ENCODE data around the gene NBAS. TPM values are rescaled to one million over a fixed set of nuclear protein-coding genes. Genes with fewer than 3 reads are reported as not detected.

The NBAS gene
- total and polyA plus RNA-seq, 9 donors = 25.8 to 48.9 (median 43.4) TPM

GRCh38 chr2:15389326-15389700, 171.8 kb downstream of the NBAS start:
- intact Hi-C loops (cut with DNase I) = no loop called here
- Histone ChIP-seq H3K4me1 (ENCODE audit: insufficient read depth) (no peaks in the 10 kb centered on the region), H3K4me3 (no peak overlapping the region), H3K36me3 (no peaks in the 10 kb centered on the region), H3K27me3 (no peaks in the 10 kb centered on the region), H3K9me3 (no peaks in the 10 kb centered on the region), H3K27ac (no peak overlapping the region)
- TF ChIP-seq CTCF (IDR thresholded peaks at IDR 0.05) (no peak), POLR2A (IDR thresholded peaks at IDR 0.05) (no peak), EP300 (IDR thresholded peaks at IDR 0.05) (no peak)
- DNase-seq = no peak
- 88 to 94% (median 88%) methylated on average over 1 of the region's 1 CpG for whole genome bisulfite sequencing, 3 donors

- Histone ChIP-seq H3K27me3 (no peaks in the 10 kb centered on the region), H3K27ac (no peak overlapping the region), H3K4me1 (ENCODE audit: insufficient read depth) (no peaks in the 10 kb centered on the region), H3K9me3 (no peaks in the 10 kb centered on the region), H3K36me3 (no peaks in the 10 kb centered on the region), H3K4me3 (no peak overlapping the region)
- intact Hi-C loops (cut with DNase I) = no loop called here
- 90 to 91% (median 90%) methylated on average over 5 of the region's 5 CpGs for WGBS, 3 donors
- no peak for DNase-seq
- TF ChIP-seq CTCF (IDR thresholded peaks at IDR 0.05) = no peak
- TF ChIP-seq POLR2A (IDR thresholded peaks at IDR 0.05) = no peak
- no peak for TF ChIP-seq EP300 (IDR thresholded peaks at IDR 0.05)
These were observed 172.5 kb downstream of the NBAS start for GRCh38 chr2:15388406-15389325.

- 93 to 94% (median 94%) methylated on average over 1 of the region's 1 CpG for WGBS, 3 donors
- intact Hi-C loops (cut with DNase I) = no loop called here
These were observed 175.9 kb downstream of the NBAS start for GRCh38 chr2:15385184-15385583.

GRCh38 chr2:15383695-15384350, 177.3 kb downstream of the NBAS start:
- H3K4me3 ChIP-seq = no peak overlapping the region
- TF ChIP-seq CTCF (IDR thresholded peaks at IDR 0.05) = no peak
- TF ChIP-seq POLR2A (IDR thresholded peaks at IDR 0.05) = no peak
- no peak for TF ChIP-seq EP300 (IDR thresholded peaks at IDR 0.05)
- no peaks in the 10 kb centered on the region for H3K4me1 ChIP-seq (ENCODE audit: insufficient read depth)
- no peaks in the 10 kb centered on the region for H3K9me3 ChIP-seq
- no peaks in the 10 kb centered on the region for H3K36me3 ChIP-seq
- no peak overlapping the region for H3K27ac ChIP-seq
- intact Hi-C loops (cut with DNase I) = no loop called here
- no peaks in the 10 kb centered on the region for H3K27me3 ChIP-seq
- no peak for DNase-seq
- 96 to 98% (median 97%) methylated on average over 7 of the region's 7 CpGs for WGBS, 3 donors

More at GRCh38 chr2:15385184-15385583, 175.9 kb downstream of the NBAS start:
- Histone ChIP-seq H3K27me3 (no peaks in the 10 kb centered on the region), H3K4me3 (no peak overlapping the region), H3K36me3 (no peaks in the 10 kb centered on the region), H3K27ac (no peak overlapping the region), H3K9me3 (no peaks in the 10 kb centered on the region), H3K4me1 (ENCODE audit: insufficient read depth) (no peaks in the 10 kb centered on the region)
- DNase-seq = no peak
- TF ChIP-seq POLR2A (IDR thresholded peaks at IDR 0.05) = no peak
- TF ChIP-seq EP300 (IDR thresholded peaks at IDR 0.05) = no peak

Measured in ovary (tissue), 9 donors.